Smooth muscle cell (in vitro differentiated cells): ENCODE results near the gene ARMCX6. TPM values are rescaled to one million over a fixed set of nuclear protein-coding genes. Genes with fewer than 3 reads are reported as not detected.

Source experiments
- DNase-seq: peaks from one replicate; lab custom pipeline; 2025; ENCODE audit not compliant: unreplicated experiment; lab: John Stamatoyannopoulos, UW
- H2AFZ ChIP-seq: fragments of 200-600 bp; sonication (generic); 2 replicates; pipeline ENCODE4 v1.6.0; 2016; ENCODE audit warnings: antibody characterized with exemption, low read depth, mild to moderate bottlenecking
- H3F3A ChIP-seq: fragments of 200-600 bp; sonication (generic); 2 replicates; pipeline ENCODE4 v1.6.0; 2017; ENCODE audit warnings: antibody characterized with exemption, low read depth
- H3K27ac ChIP-seq: fragments of 200-600 bp; sonication (generic); 2 replicates; pipeline ENCODE4 v1.5.1; 2016; ENCODE audit warnings: low read depth, mild to moderate bottlenecking
- H3K27me3 ChIP-seq: fragments of 200-600 bp; sonication (generic); 2 replicates; pipeline ENCODE4 v1.6.1; 2016; ENCODE audit warnings: low read depth, mild to moderate bottlenecking
- H3K36me3 ChIP-seq: fragments of 200-600 bp; sonication (generic); 2 replicates; pipeline ENCODE4 v1.5.1; 2016; ENCODE audit warnings: low read depth
- H3K4me1 ChIP-seq: fragments of 200-600 bp; sonication (generic); 2 replicates; pipeline ENCODE4 v1.5.1; 2016; ENCODE audit warnings: low read depth
- H3K4me2 ChIP-seq: fragments of 200-600 bp; sonication (generic); 2 replicates; pipeline ENCODE4 v1.6.0; 2016; ENCODE audit warnings: mild to moderate bottlenecking
- H3K4me3 ChIP-seq: fragments of 200-600 bp; sonication (generic); 2 replicates; pipeline ENCODE4 v1.5.1; 2016; ENCODE audit warnings: mild to moderate bottlenecking
- H3K79me2 ChIP-seq: fragments of 200-600 bp; sonication (generic); 2 replicates; pipeline ENCODE4 v1.6.0; 2016; ENCODE audit warnings: low read depth, mild to moderate bottlenecking
- H3K9ac ChIP-seq: fragments of 200-600 bp; sonication (generic); 2 replicates; pipeline ENCODE4 v1.6.0; 2016; ENCODE audit warnings: low read depth
- H3K9me3 ChIP-seq: fragments of 200-600 bp; sonication (generic); replicated peaks from 2 replicates; pipeline ENCODE4 v1.5.1; 2016; ENCODE audit warnings: low read depth
- H4K20me1 ChIP-seq: fragments of 200-600 bp; sonication (generic); 2 replicates; pipeline ENCODE4 v1.6.0; 2016; ENCODE audit warnings: low read depth
- CTCF ChIP-seq: fragments of 200-600 bp; sonication (generic); IDR thresholded peaks from 2 replicates; pipeline ENCODE4 v1.5.1; 2017; ENCODE audit warnings: borderline replicate concordance, mild to moderate bottlenecking, antibody characterized with exemption; ENCODE audit not compliant: insufficient read depth, poor library complexity, severe bottlenecking
- WGBS: methylation state at CpG from one replicate; pipeline ENCODE4 v1.1.7; 2016; ENCODE audit warnings: low lambda C conversion rate; 5-methylcytosine and 5-hydroxymethylcytosine counted together
- polyA plus RNA-seq: library from polyadenylated mRNA; unstranded; fragments of >200 nt; fragmentation: Nextera tagmentation; extraction: Ambion mirVana; gene quantifications from 2 replicates; pipeline ENCODE4 v1.2.1, GENCODE V29; 2016
- total RNA-seq: library from RNA; depleted of rRNA; stranded (reverse); fragments of >200 nt; gene quantifications from 2 replicates; pipeline ENCODE4 v1.2.3, GENCODE V29; 2014

The ARMCX6 gene
- total and polyA plus RNA-seq, 2 experiments from 2014 or later = 54.9 to 57.2 TPM

- no peaks in the 10 kb centered on the region for H3K79me2 ChIP-seq
- no peaks in the 10 kb centered on the region for H3F3A ChIP-seq
- no peak overlapping the region for H2AFZ ChIP-seq
- no peaks in the 10 kb centered on the region for H3K27me3 ChIP-seq
- H3K9me3 ChIP-seq = no peaks in the 10 kb centered on the region
- H3K4me2 ChIP-seq = no peak overlapping the region
- WGBS = 81% methylated on average over 1 of the region's 1 CpG
- H3K27ac ChIP-seq = no peak overlapping the region
- H3K9ac ChIP-seq = no peak overlapping the region
- H3K4me1 ChIP-seq = no peaks in the 10 kb centered on the region
- H3K4me3 ChIP-seq = no peak overlapping the region
- no peak for TF ChIP-seq CTCF
- no peak for DNase-seq
- H4K20me1 ChIP-seq = no peaks in the 10 kb centered on the region
- no peaks in the 10 kb centered on the region for H3K36me3 ChIP-seq
Measured at GRCh38 chrX:101642093-101642492, 24.3 kb upstream of the ARMCX6 start.

- Histone ChIP-seq H3K36me3 (no peaks in the 10 kb centered on the region), H3K27me3 (no peaks in the 10 kb centered on the region), H3F3A (no peaks in the 10 kb centered on the region), H3K4me3 (no peak overlapping the region), H4K20me1 (peaks cover 12% of the 10 kb centered on the region), H3K9me3 (no peaks in the 10 kb centered on the region), H3K27ac (no peak overlapping the region), H3K79me2 (no peaks in the 10 kb centered on the region), H3K4me1 (no peaks in the 10 kb centered on the region), H2AFZ (no peak overlapping the region), H3K4me2 (no peak overlapping the region), H3K9ac (no peak overlapping the region)
- no peak for DNase-seq
- no peak for TF ChIP-seq CTCF
Measured at GRCh38 chrX:101639583-101639982, 21.8 kb upstream of the ARMCX6 start.

GRCh38 chrX:101619364-101619763 is 1.6 kb upstream of the ARMCX6 start:
- Histone ChIP-seq H3K9ac (no peak overlapping the region), H4K20me1 (peaks cover 8% of the 10 kb centered on the region), H3F3A (no peaks in the 10 kb centered on the region), H3K27me3 (no peaks in the 10 kb centered on the region), H3K4me1 (no peaks in the 10 kb centered on the region), H2AFZ (no peak overlapping the region), H3K9me3 (no peaks in the 10 kb centered on the region), H3K79me2 (peaks cover 13% of the 10 kb centered on the region), H3K4me3 (no peak overlapping the region), H3K36me3 (no peaks in the 10 kb centered on the region), H3K27ac (no peak overlapping the region), H3K4me2 (no peak overlapping the region)
- DNase-seq = no peak
- TF ChIP-seq CTCF = no peak

GRCh38 chrX:101605728-101606127 is 12.1 kb downstream of the ARMCX6 start:
- TF ChIP-seq CTCF = no peak
- no peaks in the 10 kb centered on the region for H3K27me3 ChIP-seq
- H3K36me3 ChIP-seq = no peaks in the 10 kb centered on the region
- H3F3A ChIP-seq = no peaks in the 10 kb centered on the region
- H3K9me3 ChIP-seq = no peaks in the 10 kb centered on the region
- no peak overlapping the region for H3K4me3 ChIP-seq
- H3K4me1 ChIP-seq = no peaks in the 10 kb centered on the region
- no peak for DNase-seq
- no peaks in the 10 kb centered on the region for H4K20me1 ChIP-seq
- H3K79me2 ChIP-seq = no peaks in the 10 kb centered on the region
- 59% methylated on average over 1 of the region's 1 CpG for WGBS
- no peak overlapping the region for H3K9ac ChIP-seq
- no peak overlapping the region for H3K4me2 ChIP-seq
- H2AFZ ChIP-seq = no peak overlapping the region
- H3K27ac ChIP-seq = no peak overlapping the region
